Tongue (tissue), 1 donor: Measurements from ENCODE around the gene KRT25. TPM values are rescaled to one million over a fixed set of nuclear protein-coding genes. Genes with fewer than 3 reads are reported as not detected.

Experiments used
- total RNA-seq: library from RNA; depleted of rRNA; stranded (reverse); fragments of >200 nt; gene quantifications from one replicate; pipeline ENCODE4 v1.2.3, GENCODE V29; 2014

Gene KRT25
- total RNA-seq, 1 donor from 2014 or later, result not detected

Other genes with a start within 250 kb of the KRT25 start
- not detected for gene CCR7, start 189.9 kb downstream of the KRT25 start, total RNA-seq
- gene SMARCE1, start 107.5 kb downstream of the KRT25 start, total RNA-seq, result 101 TPM
- gene KRT222, start 90.2 kb downstream of the KRT25 start, total RNA-seq, result not detected
- gene KRT24, start 51.6 kb downstream of the KRT25 start, total RNA-seq, result 0.31 TPM
- gene KRT26, start 16.9 kb upstream of the KRT25 start, total RNA-seq, result not detected
- not detected for gene KRT27, start 27.2 kb upstream of the KRT25 start, total RNA-seq
- gene KRT28, start 44.6 kb upstream of the KRT25 start, total RNA-seq, result not detected
- gene KRT10, start 67.3 kb upstream of the KRT25 start, total RNA-seq, result 13.6 TPM
- gene KRT12, start 111.9 kb upstream of the KRT25 start, total RNA-seq, result not detected
- gene KRT20, start 129.9 kb upstream of the KRT25 start, total RNA-seq, result 0.51 TPM
- gene KRT23, start 182.3 kb upstream of the KRT25 start, total RNA-seq, result 26.3 TPM
- gene KRT39, start 211.6 kb upstream of the KRT25 start, total RNA-seq, result 1.8 TPM
- gene KRT40, start 229.0 kb upstream of the KRT25 start, total RNA-seq, result 7.7 TPM
- not detected for gene KRTAP3-3, start 238.8 kb upstream of the KRT25 start, total RNA-seq
- not detected for gene KRTAP3-2, start 244.6 kb upstream of the KRT25 start, total RNA-seq